Gastroesophageal sphincter (tissue), 3 donors: ENCODE measurements around the gene TBPL2.

Experiments
- CTCF ChIP-seq, 4 experiments: fragments of 200-600 bp in 2 of 4; fragments of 450-650 bp in 2 of 4; sonication (generic) in 1 of 4; IDR thresholded peaks; one replicate each; pipeline ENCODE4 v1.5.1; 2017 to 2019; ENCODE audit warnings: antibody characterized with exemption in 4 of 4, mild to moderate bottlenecking in 2 of 4, moderate library complexity in 2 of 4
- POLR2A ChIP-seq, 2 donors: fragments of 450-650 bp; IDR thresholded peaks; one replicate each; pipeline ENCODE4 v1.6.1; 2017; ENCODE audit warnings: antibody characterized with exemption in 2 of 2, mild to moderate bottlenecking in 2 of 2, moderate library complexity in 1 of 2

- TF ChIP-seq CTCF (IDR thresholded peaks at IDR 0.05), result no peak
- no peak for TF ChIP-seq POLR2A (IDR thresholded peaks at IDR 0.05)
Measured at GRCh38 chr14:55482936-55483605, 42.7 kb upstream of the TBPL2 start.
